ENCODE data around the gene CCNJL. TPM values are rescaled to one million over a fixed set of nuclear protein-coding genes. Genes with fewer than 3 reads are reported as not detected.

The CCNJL gene
- total RNA-seq, 1 donor from 2014 or later = 3.3 TPM

DNA sequence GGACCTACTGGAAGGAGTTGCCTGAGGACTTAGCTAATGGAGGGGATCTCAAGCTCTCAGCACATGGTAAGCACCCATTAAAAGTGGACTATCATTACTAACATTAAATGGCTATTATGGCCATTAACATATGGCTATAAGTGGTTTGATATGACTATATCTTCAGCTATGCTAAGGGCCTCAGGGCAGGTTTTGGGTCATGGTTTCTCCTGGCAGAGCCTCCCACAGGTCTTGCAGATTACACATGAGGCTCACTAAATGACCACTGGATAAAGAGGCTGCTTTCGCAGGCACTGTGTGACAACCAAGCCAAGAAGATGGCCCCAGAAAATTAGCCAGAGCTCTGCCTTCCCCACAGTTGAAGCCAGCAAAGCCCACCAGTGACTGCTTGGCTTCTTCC is 15.4 kb downstream of the CCNJL start:
- ATAC-seq (no peak), DNase-seq (ENCODE audit: low spot score) (no peak)
- intact Hi-C loops (cut with DNase I) = no loop called here

DNA sequence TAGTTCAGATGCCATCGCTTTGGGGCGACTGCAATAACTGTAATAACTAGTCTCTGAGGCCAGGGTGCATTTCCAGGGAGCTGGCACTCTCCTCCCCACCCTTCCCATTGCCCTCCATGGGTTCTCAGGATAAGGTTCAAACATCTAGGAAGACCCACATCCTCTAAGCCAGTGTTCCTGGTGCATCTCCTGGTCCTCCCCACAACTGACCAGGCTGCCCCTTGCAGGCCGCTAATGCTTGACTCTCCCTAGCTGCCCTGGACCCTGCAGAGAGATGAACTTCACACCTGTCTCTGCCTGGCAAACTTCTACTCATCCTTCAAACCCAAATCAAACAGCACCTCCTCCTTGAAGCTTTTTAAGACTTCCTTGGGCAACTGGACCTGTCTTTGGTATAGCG is 15.9 kb downstream of the CCNJL start:
- intact Hi-C loops (cut with DNase I) = no loop called here
- DNase-seq (ENCODE audit: low spot score) (no peak), ATAC-seq (no peak)

DNA sequence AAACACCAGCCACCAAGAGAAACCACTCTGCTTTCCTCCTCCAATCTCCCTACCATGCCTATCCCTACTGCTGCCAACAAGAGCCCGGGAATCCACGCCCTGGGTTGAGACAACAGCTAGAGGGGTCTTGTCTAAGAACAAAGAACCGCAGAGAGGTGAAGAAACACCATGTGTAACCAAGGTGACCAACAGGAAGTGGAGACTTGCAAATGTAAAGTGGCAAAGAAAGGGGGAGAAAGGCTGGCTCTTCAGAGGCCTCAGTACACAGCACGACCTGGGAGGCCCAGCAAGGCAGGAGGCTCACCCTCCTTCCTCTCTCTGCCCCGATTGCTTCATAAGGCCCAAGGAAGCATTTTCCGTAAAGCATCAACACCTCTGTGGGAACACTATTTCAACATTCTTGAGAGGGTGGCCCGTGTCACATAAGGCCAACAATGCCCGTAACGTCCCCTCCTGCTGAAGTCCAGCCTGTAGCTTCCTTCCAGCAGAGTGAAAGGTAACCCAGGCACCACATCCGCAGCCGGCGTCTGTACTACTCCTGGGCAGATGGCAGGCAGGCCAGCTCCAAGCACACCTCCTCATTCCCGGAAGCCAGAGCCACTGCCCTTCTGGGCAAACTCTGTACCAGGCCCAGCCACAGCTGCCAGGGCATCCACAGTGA is 18.3 kb downstream of the CCNJL start:
- intact Hi-C loops (cut with DNase I) = no loop called here
- DNase-seq (ENCODE audit: low spot score) = no peak
- no peak for ATAC-seq

DNA sequence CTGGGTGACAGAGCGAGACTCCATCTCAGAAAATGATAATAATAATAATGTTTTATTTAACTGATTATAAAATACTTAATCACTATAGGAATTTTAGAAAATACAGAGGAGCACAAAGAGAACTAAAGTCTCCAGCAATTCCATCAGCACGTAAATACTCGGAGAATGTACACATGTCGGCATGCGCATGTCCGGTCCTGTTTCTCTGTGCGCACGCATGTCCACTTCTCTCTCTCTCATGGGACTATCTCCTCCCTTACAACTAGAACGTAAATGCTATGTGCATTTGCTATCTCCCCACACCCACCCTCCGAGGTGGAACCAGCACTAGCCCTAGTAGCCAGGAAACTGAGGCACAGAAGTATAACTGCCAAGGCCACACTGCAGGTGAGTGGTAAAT is 19.0 kb downstream of the CCNJL start:
- ATAC-seq (no peak), DNase-seq (ENCODE audit: low spot score) (no peak)
- intact Hi-C loops (cut with DNase I) = no loop called here

DNA sequence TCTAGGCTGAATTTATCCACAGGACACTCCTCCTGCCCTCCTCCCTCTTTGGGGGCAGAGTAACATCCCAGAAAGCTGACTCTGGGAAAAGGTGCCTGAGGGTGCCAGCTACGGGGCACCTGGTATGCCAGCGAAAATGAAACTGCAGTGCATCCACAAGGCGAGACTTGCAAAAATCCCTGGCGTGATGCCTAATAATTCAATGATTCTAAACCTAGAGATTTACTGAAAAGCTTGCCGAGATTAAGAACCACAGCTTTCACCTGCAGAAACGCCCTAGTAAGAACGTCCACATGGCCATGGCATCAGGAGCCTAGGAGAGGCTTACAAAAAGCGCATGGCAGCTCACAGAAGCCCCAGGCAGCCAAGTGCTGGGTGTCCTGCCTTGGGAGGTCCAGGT is 20.9 kb downstream of the CCNJL start:
- no peak for DNase-seq (ENCODE audit: low spot score)
- ATAC-seq = no peak
- intact Hi-C loops (cut with DNase I) = no loop called here

DNA sequence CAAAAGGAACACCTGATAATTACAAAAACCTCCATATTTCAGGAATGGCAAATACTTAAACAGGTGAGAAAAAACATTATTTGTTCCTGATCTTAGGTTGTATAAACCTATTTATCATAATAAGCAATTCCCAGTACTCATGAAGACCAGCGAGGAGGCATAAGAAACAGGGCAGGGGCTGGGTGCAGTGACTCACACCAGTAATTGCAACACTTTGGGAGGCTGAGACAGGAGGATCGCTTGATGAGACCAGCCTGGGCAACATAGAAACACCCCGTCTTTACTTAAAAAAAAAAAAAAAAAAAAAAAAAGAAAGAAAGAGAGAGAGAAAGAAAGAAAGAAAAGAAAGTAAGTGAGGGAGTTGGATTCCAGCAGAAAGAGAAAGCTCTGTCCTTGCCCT is 21.6 kb downstream of the CCNJL start:
- intact Hi-C loops (cut with DNase I) = no loop called here

DNA sequence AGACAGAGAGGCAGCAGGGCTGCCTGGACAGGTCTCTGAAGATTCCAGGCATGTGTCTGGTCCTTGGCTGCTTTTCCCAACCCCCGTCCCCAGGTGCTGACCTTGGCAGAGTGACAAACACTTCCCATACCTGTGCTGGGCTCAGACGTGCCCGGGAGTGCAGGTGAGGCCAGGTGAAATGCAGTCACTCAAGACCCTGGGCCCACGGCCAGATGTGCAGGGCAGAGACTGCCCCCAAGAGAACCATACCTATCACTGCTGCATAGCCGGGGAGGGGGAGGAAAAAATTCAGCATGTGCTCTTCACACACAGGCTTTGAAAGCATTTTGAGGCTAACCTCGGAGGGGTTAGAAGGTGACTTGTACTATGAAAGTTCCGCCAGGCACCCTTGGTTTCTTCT is 22.6 kb downstream of the CCNJL start:
- intact Hi-C loops (cut with DNase I) = no loop called here
- ATAC-seq (no peak), DNase-seq (ENCODE audit: low spot score) (no peak)

More for the DNA sequence above, 21.6 kb downstream of the CCNJL start:
- DNase-seq (ENCODE audit: low spot score) (no peak), ATAC-seq (no peak)

DNA sequence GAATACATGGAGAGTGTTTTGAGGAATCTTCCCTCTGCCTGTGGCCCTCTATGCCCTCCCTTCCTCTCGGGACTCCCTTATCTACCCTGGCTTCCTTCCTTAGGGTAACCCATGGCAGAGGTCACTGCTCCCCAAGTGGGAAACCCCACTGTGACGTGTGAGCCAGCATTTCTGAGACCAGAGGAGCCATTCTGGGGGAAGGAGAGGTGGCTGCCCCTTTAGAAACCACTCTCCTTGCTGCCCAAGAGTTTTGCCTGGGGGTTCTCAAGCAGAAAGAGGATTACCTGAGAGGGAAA is 23.1 kb downstream of the CCNJL start:
- intact Hi-C loops (cut with DNase I) = no loop called here
- ATAC-seq = no peak
- no peak for DNase-seq (ENCODE audit: low spot score)

DNA sequence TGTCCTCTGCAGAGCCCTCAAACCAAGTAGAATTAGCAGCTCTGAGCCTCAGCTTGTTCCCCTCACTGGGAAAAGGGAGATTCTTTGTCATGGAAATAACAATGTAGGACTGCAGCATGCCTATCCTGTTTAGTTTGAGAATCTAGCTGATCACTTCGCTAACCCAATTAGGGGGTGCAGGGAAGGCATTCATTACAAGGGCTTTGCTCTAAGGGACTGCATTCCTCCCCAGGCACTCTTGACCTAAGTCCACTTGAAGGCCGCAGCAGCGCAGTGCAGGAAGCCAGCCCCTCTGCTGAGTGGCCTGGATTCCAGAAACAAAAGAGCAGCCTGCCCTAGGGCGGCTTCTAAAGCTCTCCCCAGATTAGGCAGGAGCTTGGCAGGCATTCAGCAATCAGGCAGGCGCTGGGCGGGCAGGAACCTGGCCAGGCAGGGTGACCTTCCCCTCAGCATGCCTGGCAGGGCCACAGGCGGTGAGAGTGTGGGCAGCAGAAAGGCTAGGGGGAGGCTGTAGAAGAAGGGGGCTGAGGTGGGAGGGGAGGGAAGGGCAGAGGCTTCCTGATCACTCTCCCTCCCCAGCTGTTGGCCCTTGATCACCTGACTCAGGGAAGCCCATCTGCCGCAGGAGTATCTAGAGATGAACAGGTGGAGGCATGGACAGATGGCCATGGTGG is 24.8 kb downstream of the CCNJL start:
- no peak for DNase-seq (ENCODE audit: low spot score)
- peak; percentile 74 for ATAC-seq
- intact Hi-C loops (cut with DNase I) = no loop called here

DNA sequence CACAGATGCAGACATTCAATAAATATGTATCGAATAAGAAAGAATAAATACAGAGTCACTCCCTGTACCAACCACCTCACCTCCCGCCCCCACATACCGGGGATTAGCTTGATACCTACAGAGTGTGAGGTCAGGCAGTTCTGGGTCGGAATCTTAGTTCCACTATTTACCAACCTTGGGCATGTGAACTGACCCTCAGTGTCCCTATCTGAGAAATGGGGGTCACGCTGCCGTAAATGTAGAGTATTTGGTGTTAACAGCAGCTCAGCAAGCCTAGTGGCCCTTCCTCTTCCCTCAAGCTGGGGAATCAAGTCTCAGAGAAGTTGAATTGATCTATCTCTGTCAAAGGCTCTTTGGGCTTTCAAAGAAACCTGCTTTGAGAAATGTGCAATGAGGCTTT is 25.4 kb downstream of the CCNJL start:
- no peak for ATAC-seq
- intact Hi-C loops (cut with DNase I) = no loop called here

DNA sequence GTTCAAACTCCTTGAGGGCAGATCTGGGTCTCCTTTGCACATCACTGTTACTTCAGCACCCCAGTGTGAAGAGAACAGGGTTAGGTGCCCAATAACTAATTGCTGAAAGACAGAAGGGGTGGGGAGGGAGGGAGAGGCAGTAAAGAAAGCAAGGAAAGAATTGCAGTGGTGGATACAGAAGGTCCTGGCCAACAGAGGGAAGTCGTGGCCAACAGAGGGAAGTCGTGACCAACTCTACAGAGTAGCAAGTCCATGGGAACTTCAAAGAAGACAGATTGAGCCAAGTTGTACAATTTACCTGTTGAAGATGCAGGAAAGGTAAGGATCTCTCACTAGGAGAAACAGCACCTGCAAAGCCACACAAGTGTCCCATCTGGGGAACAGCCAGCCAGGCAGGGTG is 27.0 kb downstream of the CCNJL start:
- no peak for ATAC-seq
- intact Hi-C loops (cut with DNase I) = no loop called here
- no peak for DNase-seq (ENCODE audit: low spot score)

More for the DNA sequence above, 25.4 kb downstream of the CCNJL start:
- DNase-seq (ENCODE audit: low spot score) = no peak

DNA sequence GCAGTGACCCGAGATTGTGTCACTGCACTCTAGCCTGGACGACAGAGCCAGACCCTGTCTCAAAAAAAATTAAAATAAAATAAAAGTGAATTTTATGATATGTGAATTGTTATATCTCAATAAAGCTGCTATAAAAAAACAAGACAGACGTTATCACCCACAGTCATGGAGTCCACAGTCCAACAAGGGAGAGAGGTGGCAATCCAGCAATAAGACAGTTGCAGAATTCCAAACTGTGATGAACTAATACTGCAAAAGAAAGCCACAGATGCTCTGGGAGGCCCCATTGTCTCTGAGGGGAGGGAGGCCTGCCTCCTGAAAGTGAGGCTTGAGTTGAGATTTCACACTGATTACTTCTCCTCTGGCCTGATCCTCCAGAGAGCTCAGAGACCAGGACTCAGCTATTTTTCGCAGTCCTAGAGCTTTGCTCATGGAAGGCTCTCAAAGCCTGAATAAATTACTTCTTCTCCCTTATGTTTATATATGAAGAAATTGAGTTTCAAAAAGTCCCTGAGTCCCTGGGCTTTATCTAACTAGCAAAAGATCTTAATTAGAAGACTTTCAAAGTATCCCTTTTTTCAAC is 28.0 kb downstream of the CCNJL start:
- intact Hi-C loops (cut with DNase I) = no loop called here
- ATAC-seq (no peak), DNase-seq (ENCODE audit: low spot score) (no peak)

DNA sequence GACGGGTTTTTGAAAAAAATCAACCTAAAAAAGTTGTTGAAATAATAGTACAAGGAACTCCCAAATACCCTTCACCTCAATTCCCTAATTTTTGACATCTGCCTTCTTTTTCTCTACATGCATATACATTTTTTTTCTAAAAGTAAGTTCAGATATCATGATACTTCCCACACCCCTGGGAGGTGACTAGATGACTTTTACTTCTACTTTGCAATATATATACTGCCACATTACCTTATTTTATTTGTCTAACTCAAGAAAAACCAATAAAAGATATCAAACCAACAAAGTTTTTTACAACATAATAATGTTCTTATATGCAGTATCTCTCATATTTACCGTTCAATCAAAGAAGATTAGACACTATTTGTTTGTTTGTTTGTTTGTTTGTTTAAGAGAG is 31.1 kb downstream of the CCNJL start:
- DNase-seq (ENCODE audit: low spot score) (no peak), ATAC-seq (no peak)
- intact Hi-C loops (cut with DNase I) = no loop called here

DNA sequence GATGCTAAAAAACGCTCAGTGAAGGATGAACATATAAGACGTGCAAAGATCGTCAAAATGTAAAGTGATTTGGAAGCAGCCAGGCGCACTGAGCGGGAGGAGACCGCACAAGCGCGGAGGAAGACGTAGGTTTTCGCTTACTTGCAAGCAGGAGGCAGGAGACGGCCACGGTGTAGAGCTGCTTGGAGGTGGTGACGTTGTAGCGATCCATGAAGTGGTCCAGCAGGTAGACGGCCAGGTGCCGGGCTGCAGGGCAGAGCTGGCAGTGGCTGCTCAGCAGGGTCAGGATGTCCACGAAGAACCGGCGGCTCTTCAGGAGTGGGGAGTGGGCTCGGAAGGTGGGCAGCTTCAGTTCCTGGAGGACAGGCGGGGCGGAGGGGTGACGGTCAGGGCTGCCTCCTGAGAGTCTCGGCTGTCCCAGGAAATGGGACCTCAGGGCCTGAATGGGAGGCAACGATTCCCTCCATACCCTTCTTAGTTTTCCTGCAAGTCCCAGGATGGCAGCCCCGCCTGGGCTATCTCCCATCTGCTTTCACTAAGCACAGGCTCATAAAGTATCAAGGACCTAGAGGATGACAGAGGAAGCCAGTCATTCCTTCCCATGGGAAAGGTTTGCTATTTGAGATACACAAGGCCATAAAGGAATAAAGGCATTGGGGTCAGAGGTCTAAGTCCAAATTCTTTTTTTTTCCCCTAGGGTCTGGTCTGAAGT is 31.8 kb downstream of the CCNJL start:
- no peak for ATAC-seq
- DNase-seq (ENCODE audit: low spot score) = no peak
- intact Hi-C loops (cut with DNase I) = no loop called here

DNA sequence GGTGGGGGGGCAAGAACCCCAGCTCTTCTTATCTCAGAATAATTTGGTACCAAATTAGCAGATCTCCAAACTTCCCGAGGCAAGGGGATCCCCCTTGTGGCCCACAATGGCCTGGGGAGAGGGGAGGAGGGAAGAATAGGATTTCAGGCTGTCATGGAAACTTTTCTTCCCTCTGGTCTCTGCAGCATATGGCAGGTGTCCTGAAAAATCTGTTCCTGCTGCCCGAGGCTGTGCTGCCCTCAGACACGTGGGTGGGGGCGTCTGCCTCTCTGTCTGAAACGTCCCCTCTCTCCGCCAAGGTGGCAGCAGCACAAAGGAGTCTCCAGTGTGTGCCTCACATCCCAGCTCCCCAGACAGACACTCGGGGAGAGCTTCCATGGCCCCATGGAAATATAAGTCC is 34.0 kb downstream of the CCNJL start:
- intact Hi-C loops (cut with DNase I) = no loop called here
- ATAC-seq = no peak
- DNase-seq (ENCODE audit: low spot score) = no peak

DNA sequence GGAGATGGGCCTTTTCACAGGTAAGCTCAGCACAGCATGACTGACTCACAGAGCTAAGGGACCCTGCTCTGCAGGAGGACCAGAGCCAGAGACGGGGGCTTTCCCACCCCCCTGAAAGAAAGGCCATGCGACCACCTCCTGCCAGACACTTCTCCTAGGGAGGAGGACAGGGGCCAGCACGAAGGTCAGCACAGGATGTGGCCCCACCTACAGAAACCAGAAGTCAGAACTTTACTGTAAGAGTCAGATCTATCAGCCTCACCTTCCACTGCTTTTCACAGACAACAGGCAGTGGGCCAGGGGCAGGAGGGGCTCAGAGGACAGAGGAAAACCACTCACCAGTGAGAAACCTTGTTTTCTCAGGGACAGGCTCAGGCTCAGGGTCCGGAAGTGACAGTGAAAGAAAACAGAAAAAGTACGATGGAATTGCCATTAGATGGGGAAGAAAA is 37.9 kb downstream of the CCNJL start:
- ATAC-seq (no peak), DNase-seq (ENCODE audit: low spot score) (no peak)
- intact Hi-C loops (cut with DNase I) = no loop called here

DNA sequence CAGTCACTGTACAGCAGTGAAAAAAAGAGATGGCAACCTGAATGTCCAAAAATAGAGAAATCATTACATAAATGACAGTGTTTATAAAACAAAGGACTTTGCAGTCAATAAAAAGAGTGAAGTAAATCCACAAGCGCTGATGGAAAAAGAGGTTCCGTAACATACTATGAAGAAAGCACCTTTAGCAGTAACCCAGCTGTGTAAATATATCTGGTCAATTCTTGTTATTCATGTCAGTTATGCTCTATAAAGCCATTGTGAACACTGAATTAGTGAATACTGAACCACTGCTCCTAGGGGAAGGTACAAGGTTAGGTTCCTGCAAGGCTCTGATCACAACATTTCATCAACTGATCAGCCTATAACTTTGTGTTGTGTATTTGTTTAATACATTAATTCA is 39.5 kb downstream of the CCNJL start:
- intact Hi-C loops (cut with DNase I) = no loop called here
- DNase-seq (ENCODE audit: low spot score) (no peak), ATAC-seq (no peak)

DNA sequence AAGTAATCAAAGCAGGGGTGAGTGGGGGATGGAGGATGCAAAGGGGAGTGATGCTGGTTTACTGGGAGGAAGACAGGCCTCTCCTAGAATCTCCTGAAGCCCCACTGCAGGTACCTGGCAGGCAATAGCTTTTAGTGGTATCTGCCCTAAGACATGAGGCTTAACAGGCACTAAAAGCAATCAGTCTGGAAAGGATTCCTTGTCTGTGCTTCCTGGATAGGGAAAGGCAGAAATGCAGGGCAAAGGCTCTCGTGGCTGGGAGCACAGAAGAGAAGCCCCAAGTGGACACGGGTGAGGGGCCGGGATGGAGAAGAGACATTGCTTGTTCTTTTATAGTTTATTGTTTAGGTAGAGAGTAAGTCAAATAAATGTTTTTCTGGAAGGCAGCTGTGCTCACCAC is 40.1 kb downstream of the CCNJL start:
- intact Hi-C loops (cut with DNase I) = no loop called here
- no peak for ATAC-seq

DNA sequence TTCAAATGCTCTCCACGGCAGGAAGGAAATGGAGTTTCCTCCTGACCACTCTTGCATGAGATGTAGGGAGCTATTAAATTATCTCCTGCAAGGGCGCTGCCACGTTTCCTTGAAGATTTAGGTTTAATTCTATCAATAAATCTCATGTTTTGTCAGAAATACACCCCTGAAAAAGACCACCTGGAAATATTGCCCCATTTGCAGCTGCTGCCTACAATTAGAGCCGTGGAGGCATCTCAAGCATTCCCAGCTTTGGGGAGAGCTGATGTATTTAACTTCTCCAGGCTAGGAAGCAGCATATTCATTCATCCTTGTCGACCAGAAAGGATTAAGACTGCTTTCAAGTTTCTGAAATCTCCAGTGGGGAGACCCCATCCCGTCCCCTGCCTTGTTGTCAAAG is 40.5 kb downstream of the CCNJL start:
- intact Hi-C loops (cut with DNase I) = no loop called here
- DNase-seq (ENCODE audit: low spot score) = no peak
- no peak for ATAC-seq

More for the DNA sequence above, 40.1 kb downstream of the CCNJL start:
- DNase-seq (ENCODE audit: low spot score) = no peak

DNA sequence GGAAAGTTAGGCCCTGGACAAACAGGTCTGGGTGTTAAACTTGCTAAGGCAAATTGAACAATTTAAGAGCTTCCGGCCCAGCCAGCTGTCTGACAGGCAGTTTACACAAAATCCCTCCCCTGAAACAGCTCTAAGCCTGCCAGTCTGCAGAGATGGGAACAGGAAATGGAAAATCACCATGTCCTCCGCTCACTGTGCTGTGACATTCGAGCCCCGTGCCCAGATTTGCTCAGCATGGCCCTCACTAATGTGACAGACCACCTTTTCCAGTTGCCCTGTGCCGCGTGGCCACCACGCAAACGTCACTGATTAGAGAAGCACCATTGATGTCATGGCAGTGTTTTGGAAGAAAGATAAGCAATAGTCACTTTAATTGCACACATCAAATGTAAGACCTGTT is 41.0 kb downstream of the CCNJL start:
- no peak for DNase-seq (ENCODE audit: low spot score)
- no peak for ATAC-seq
- intact Hi-C loops (cut with DNase I) = no loop called here
